ENCODE measurements around the gene CDC14B.

Gene CDC14B

DNA sequence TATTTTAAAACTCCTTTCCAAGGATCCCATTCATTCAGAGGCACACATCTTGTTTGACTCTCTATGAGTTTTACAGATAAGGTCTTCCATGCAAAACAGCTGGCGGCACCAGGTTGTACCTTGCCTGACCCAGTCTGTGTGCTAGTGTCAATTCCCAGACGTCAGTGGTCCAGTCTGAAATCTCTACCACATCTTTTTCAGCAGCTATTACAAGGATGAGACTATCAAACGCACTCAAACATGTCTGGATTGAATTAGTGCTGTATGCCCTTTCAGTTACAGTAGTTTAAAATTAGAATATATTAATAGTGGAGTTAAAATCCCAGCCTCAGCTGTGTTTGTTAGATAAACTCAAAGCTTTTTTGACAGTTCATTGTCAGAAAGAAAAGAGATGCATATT lies 11.7 kb downstream of the CDC14B start:
- TF ChIP-seq, protein P1, sequence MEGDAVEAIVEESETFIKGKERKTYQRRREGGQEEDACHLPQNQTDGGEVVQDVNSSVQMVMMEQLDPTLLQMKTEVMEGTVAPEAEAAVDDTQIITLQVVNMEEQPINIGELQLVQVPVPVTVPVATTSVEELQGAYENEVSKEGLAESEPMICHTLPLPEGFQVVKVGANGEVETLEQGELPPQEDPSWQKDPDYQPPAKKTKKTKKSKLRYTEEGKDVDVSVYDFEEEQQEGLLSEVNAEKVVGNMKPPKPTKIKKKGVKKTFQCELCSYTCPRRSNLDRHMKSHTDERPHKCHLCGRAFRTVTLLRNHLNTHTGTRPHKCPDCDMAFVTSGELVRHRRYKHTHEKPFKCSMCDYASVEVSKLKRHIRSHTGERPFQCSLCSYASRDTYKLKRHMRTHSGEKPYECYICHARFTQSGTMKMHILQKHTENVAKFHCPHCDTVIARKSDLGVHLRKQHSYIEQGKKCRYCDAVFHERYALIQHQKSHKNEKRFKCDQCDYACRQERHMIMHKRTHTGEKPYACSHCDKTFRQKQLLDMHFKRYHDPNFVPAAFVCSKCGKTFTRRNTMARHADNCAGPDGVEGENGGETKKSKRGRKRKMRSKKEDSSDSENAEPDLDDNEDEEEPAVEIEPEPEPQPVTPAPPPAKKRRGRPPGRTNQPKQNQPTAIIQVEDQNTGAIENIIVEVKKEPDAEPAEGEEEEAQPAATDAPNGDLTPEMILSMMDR (IDR thresholded peaks at IDR 0.05; ENCODE audit: poor library complexity, severe bottlenecking): no peak

DNA sequence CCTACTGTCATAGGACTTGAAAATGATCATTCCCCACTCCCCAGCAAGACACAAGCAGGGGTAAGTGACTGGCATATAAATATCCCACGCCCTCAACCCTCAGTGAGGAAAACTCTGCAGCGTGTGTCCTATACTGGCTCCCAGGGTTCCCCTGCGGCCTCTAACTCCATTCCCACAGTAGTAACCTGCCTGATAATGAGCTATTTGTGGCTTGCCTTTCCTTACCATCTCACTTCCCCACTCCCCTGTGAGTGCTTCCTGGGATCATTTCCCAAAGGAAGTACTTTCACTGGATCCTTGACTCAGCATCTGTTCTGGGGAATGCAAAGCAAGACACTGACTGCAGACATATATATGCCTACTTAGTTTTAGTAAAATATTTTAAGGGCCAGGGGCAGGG lies 14.3 kb downstream of the CDC14B start:
- H3K27me3 ChIP-seq (ENCODE audit: insufficient read depth, poor library complexity, severe bottlenecking): no peaks in the 10 kb centered on the region
- no peak overlapping the region for H3K27ac ChIP-seq (ENCODE audit: poor library complexity, severe bottlenecking)
- TF ChIP-seq, protein P1 (IDR thresholded peaks at IDR 0.05; ENCODE audit: poor library complexity, severe bottlenecking): no peak
- ATAC-seq (ENCODE audit: low read depth) (no peak), DNase-seq (ENCODE audit: low spot score) (no peak)
- no peaks in the 10 kb centered on the region for H3K9me3 ChIP-seq (ENCODE audit: severe bottlenecking)
- H3K36me3 ChIP-seq (ENCODE audit: low read depth): no peaks in the 10 kb centered on the region
- H3K4me3 ChIP-seq (ENCODE audit: severe bottlenecking): no peak overlapping the region
- no peaks in the 10 kb centered on the region for H3K4me1 ChIP-seq (ENCODE audit: insufficient read depth, poor library complexity, severe bottlenecking)

More for the DNA sequence above, 11.7 kb downstream of the CDC14B start:
- no peak for ATAC-seq (ENCODE audit: low read depth)
- Histone ChIP-seq H3K36me3 (ENCODE audit: low read depth) (no peaks in the 10 kb centered on the region), H3K27ac (ENCODE audit: poor library complexity, severe bottlenecking) (no peak overlapping the region), H3K9me3 (ENCODE audit: severe bottlenecking) (no peaks in the 10 kb centered on the region), H3K4me3 (ENCODE audit: severe bottlenecking) (no peak overlapping the region), H3K27me3 (ENCODE audit: insufficient read depth, poor library complexity, severe bottlenecking) (no peaks in the 10 kb centered on the region), H3K4me1 (ENCODE audit: insufficient read depth, poor library complexity, severe bottlenecking) (no peaks in the 10 kb centered on the region)
- DNase-seq (ENCODE audit: low spot score): no peak

DNA sequence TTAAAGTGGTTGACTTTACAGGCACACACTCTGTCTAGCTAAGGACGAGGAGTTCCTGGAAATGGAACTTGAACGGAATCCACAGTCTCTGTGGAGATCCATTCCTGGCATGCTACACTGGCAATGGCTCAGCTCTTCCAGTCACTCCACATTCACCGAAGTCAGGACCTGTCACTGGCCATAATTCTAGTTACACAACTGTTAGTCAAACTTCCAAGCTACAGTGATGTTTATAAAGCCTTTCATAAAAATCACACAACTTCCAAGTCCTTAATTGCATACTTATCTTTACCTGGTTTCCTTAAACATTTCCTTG lies 15.7 kb downstream of the CDC14B start:
- Histone ChIP-seq H3K27me3 (ENCODE audit: insufficient read depth, poor library complexity, severe bottlenecking) (no peaks in the 10 kb centered on the region), H3K9me3 (ENCODE audit: severe bottlenecking) (no peaks in the 10 kb centered on the region), H3K4me1 (ENCODE audit: insufficient read depth, poor library complexity, severe bottlenecking) (no peaks in the 10 kb centered on the region), H3K4me3 (ENCODE audit: severe bottlenecking) (no peak overlapping the region), H3K27ac (ENCODE audit: poor library complexity, severe bottlenecking) (no peak overlapping the region), H3K36me3 (ENCODE audit: low read depth) (no peaks in the 10 kb centered on the region)
- TF ChIP-seq, protein P1 (IDR thresholded peaks at IDR 0.05; ENCODE audit: poor library complexity, severe bottlenecking): no peak
- ATAC-seq (ENCODE audit: low read depth): no peak
- no peak for DNase-seq (ENCODE audit: low spot score)

DNA sequence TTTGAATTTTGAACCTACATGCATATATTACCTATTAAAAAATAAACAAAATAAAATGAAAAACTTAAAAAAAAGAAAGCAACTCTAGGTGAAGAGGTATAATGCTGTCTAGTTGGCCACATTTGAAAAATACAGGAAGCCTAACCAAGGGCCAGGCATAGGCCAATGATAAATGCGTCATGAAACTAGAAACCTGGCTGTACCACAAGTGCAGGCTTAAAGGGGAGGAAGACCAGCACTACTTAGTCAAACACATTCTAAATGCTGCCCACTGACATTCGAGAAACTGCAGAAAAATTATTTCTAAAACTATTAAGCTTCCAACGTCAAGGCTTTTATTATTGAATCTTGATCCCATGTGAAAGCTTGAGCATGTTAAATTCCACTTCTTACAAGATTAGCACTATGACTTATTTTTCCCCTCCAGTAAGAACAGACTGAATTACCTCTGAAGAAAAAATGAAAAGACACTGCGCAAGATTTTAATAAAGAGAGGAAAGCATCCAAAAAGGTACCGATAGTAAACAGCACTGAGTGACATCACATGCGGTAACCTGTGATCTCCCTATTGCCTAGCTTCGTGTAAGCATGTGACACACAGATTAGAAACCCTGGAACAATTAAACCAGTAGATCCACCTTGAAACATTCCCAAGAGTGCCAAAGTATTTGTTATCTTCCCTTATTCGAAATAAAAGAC lies 16.2 kb downstream of the CDC14B start:
- H3K36me3 ChIP-seq (ENCODE audit: low read depth): no peaks in the 10 kb centered on the region
- no peaks in the 10 kb centered on the region for H3K27me3 ChIP-seq (ENCODE audit: insufficient read depth, poor library complexity, severe bottlenecking)
- H3K9me3 ChIP-seq (ENCODE audit: severe bottlenecking): no peaks in the 10 kb centered on the region
- H3K4me3 ChIP-seq (ENCODE audit: severe bottlenecking): no peak overlapping the region
- TF ChIP-seq, protein P1 (IDR thresholded peaks at IDR 0.05; ENCODE audit: poor library complexity, severe bottlenecking): no peak
- H3K4me1 ChIP-seq (ENCODE audit: insufficient read depth, poor library complexity, severe bottlenecking): no peaks in the 10 kb centered on the region
- H3K27ac ChIP-seq (ENCODE audit: poor library complexity, severe bottlenecking): no peak overlapping the region
- no peak for ATAC-seq (ENCODE audit: low read depth)
- no peak for DNase-seq (ENCODE audit: low spot score)

DNA sequence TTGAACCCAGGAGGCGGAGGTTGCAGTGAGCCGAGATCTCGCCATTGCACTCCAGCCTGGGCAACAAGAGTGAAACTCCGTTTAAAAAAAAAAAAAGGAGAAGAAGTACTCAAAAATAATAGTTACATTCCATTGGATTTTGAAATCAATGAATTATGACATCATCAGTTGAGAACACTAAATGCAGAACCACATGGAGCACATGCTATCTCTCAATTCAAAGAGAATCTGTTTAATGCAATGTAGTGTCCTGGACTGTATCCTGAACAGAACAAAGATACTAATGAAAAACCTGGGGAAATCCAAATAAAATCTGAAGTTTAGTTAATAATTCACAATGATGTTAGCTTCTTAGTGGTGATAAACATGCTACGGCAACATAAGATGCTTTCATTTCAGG lies 20.3 kb downstream of the CDC14B start:
- DNase-seq (ENCODE audit: low spot score): no peak
- no peaks in the 10 kb centered on the region for H3K36me3 ChIP-seq (ENCODE audit: low read depth)
- ATAC-seq (ENCODE audit: low read depth): no peak
- H3K27me3 ChIP-seq (ENCODE audit: insufficient read depth, poor library complexity, severe bottlenecking): no peaks in the 10 kb centered on the region
- H3K27ac ChIP-seq (ENCODE audit: poor library complexity, severe bottlenecking): no peak overlapping the region
- H3K4me3 ChIP-seq (ENCODE audit: severe bottlenecking): no peak overlapping the region
- no peaks in the 10 kb centered on the region for H3K9me3 ChIP-seq (ENCODE audit: severe bottlenecking)
- TF ChIP-seq, protein P1 (IDR thresholded peaks at IDR 0.05; ENCODE audit: poor library complexity, severe bottlenecking): no peak
- no peaks in the 10 kb centered on the region for H3K4me1 ChIP-seq (ENCODE audit: insufficient read depth, poor library complexity, severe bottlenecking)
